ENCODE measurements around the gene HSPBAP1.

DNA sequence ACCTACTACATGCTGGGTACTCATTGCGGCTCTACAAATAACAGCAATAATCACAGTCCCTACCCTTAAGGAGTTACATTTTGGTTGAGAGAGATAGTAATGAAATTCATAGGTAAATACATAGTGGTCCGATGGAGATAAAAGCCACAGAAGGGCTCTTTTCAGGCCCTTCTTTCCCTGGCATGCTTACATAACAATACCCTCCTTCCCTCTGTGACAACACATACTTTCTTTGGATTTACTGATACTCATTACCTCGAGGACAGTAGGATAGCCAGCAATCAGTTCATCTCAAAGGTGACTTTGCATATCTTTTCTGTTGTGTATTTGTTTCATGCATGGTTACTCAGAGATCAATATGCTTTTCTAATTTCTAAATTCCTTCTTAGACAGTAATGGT is 54.5 kb downstream of the HSPBAP1 start:
- TF ChIP-seq POLR2A (IDR thresholded peaks at IDR 0.05; ENCODE audit: low read depth, low read length) (no peak), TAF1 (IDR thresholded peaks at IDR 0.05; ENCODE audit: borderline replicate concordance, low read depth, low read length) (no peak)
